Neuronal stem cell (in vitro differentiated cells): ENCODE data around the gene SRCIN1.

Experiments
- DNase-seq: peaks from one replicate; pipeline ENCODE4 v3.0.0-alpha.2; 2013; ENCODE audit warnings: low spot score
- H2AFZ ChIP-seq: one replicate; pipeline ENCODE4 v1.6.1; 2013; ENCODE audit warnings: mild to moderate bottlenecking, low read length, inconsistent platforms
- H2AK5ac ChIP-seq: 2 replicates; pipeline ENCODE4 v1.6.1; 2013; ENCODE audit warnings: low read depth, mild to moderate bottlenecking, inconsistent platforms, low read length, moderate library complexity, mixed read lengths
- H2BK120ac ChIP-seq: 2 replicates; pipeline ENCODE4 v1.6.1; 2013; ENCODE audit warnings: low read depth, mild to moderate bottlenecking, inconsistent platforms, low read length, moderate library complexity, mixed read lengths
- H2BK12ac ChIP-seq: one replicate; pipeline ENCODE4 v1.6.1; 2013; ENCODE audit warnings: low read length, inconsistent platforms
- H2BK15ac ChIP-seq: 2 replicates; pipeline ENCODE4 v1.6.1; 2013; ENCODE audit warnings: mild to moderate bottlenecking, low read length, inconsistent platforms, mixed read lengths
- H2BK5ac ChIP-seq: one replicate; pipeline ENCODE4 v1.6.1; 2013; ENCODE audit warnings: inconsistent platforms, mild to moderate bottlenecking, low read length, moderate library complexity
- H3K14ac ChIP-seq: one replicate; pipeline ENCODE4 v1.6.1; 2013; ENCODE audit warnings: low read length, inconsistent platforms
- H3K18ac ChIP-seq: 2 replicates; pipeline ENCODE4 v1.6.1; 2013; ENCODE audit warnings: low read length, inconsistent platforms
- H3K23ac ChIP-seq: 2 replicates; pipeline ENCODE4 v1.6.1; 2013; ENCODE audit warnings: low read depth, mild to moderate bottlenecking, mixed read lengths, low read length, inconsistent platforms; ENCODE audit not compliant: poor library complexity
- H3K27ac ChIP-seq: replicated peaks from 3 replicates; pipeline ENCODE4 v1.5.1; 2013; ENCODE audit warnings: low read length, inconsistent platforms
- H3K27me3 ChIP-seq, 3 experiments: 2 replicates each; pipeline ENCODE4 v1.6.1; 2013; ENCODE audit warnings: low read length in 3 of 3, mild to moderate bottlenecking in 2 of 3, inconsistent platforms in 1 of 3, low read depth in 1 of 3, mixed read lengths in 1 of 3, moderate library complexity in 1 of 3; ENCODE audit not compliant: control insufficient read depth in 3 of 3, insufficient read depth in 3 of 3
- H3K36me3 ChIP-seq, 2 donors: replicated peaks in 1 of 2; 2 replicates each; pipeline ENCODE4 v1.6.1; 2013; ENCODE audit warnings: low read length in 2 of 2; ENCODE audit not compliant: control insufficient read depth in 2 of 2, insufficient read depth in 2 of 2
- H3K4ac ChIP-seq: 2 replicates; pipeline ENCODE4 v1.6.1; 2013; ENCODE audit warnings: inconsistent platforms, mild to moderate bottlenecking, low read length, moderate library complexity
- H3K4me1 ChIP-seq, 2 donors: 1 replicate in 1 of 2; 2 replicates in 1 of 2; pipeline ENCODE4 v1.6.1; 2013; ENCODE audit warnings: low read length in 2 of 2, low read depth in 1 of 2; ENCODE audit not compliant: control insufficient read depth in 2 of 2, insufficient read depth in 1 of 2
- H3K4me2 ChIP-seq: one replicate; pipeline ENCODE4 v1.6.1; 2013; ENCODE audit warnings: mild to moderate bottlenecking, low read length, inconsistent platforms; ENCODE audit not compliant: insufficient read depth, poor library complexity, severe bottlenecking
- H3K4me3 ChIP-seq, 2 donors: 2 replicates each; pipeline ENCODE4 v1.5.1; 2013; ENCODE audit warnings: low read length in 2 of 2, mild to moderate bottlenecking in 2 of 2, inconsistent platforms in 1 of 2, moderate library complexity in 1 of 2
- H3K79me1 ChIP-seq: one replicate; pipeline ENCODE4 v1.6.1; 2013; ENCODE audit warnings: low read depth, mild to moderate bottlenecking, inconsistent platforms, low read length, moderate library complexity
- H3K9ac ChIP-seq: one replicate; pipeline ENCODE4 v1.6.1; 2013; ENCODE audit warnings: mild to moderate bottlenecking, low read depth, low read length, inconsistent platforms; ENCODE audit not compliant: poor library complexity
- H3K9me3 ChIP-seq, 2 donors: replicated peaks in 1 of 2; 2 replicates each; pipeline versions ENCODE3 to v1.6.1; 2013; ENCODE audit warnings: low read length in 2 of 2, mild to moderate bottlenecking in 2 of 2, inconsistent platforms in 1 of 2, low read depth in 1 of 2, mixed read lengths in 1 of 2, moderate library complexity in 1 of 2; ENCODE audit not compliant: control insufficient read depth in 2 of 2, insufficient read depth in 1 of 2
- H4K8ac ChIP-seq: one replicate; pipeline ENCODE4 v1.6.1; 2013; ENCODE audit warnings: low read depth, mild to moderate bottlenecking, inconsistent platforms, low read length, moderate library complexity
- H4K91ac ChIP-seq: one replicate; pipeline ENCODE4 v1.6.1; 2013; ENCODE audit warnings: low read length, low read depth, mild to moderate bottlenecking, inconsistent platforms; ENCODE audit not compliant: poor library complexity
- WGBS, 2 donors: extraction: QIAGEN DNeasy Blood & Tissue Kit; methylation state at CpG; one replicate each; pipeline ENCODE4 v1.1.7; 2013; ENCODE audit warnings: missing lambda C conversion rate in 2 of 2, mixed read lengths in 1 of 2; ENCODE audit not compliant: insufficient read length in 2 of 2, insufficient replicate concordance in 1 of 2; ENCODE audit errors: extremely low coverage in 2 of 2; 5-methylcytosine and 5-hydroxymethylcytosine counted together

Gene SRCIN1

DNA sequence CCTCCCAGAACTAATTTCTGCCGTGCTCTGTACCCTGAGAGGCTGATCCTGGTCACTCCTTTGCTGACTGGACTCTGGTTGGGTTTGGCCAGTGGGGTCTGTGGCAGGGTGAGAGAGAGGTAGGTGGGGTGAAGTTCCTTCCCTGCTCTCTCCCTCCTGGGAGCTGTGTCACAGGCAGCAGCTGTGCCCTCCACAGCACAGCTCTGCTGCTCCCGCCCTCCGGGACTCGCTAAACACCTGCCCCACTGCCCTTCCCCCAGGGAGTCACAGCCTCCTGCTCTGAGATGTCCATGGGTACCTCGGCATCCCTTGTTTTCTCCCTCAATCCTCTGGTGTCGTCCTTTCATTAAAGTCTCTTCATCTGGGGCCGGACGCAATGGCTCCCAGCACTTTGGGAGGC, 66.4 kb downstream of the SRCIN1 start:
- Histone ChIP-seq H3K27me3 (no peaks in the 10 kb centered on the region), H3K36me3 (no peaks in the 10 kb centered on the region), H2BK12ac (no peak overlapping the region), H2BK5ac (peak overlapping the region; percentile 5), H3K4me3 (no peak overlapping the region), H2BK120ac (no peak overlapping the region), H4K91ac (no peak overlapping the region), H3K4me1 (peaks cover 6 to 8% of the 10 kb centered on the region in 2 donors), H4K8ac (peak overlapping the region; percentile 24), H2AFZ (no peak overlapping the region), H3K9me3 (no peaks in the 10 kb centered on the region), H3K14ac (peak overlapping the region; percentile 6), H2BK15ac (no peak overlapping the region), H2AK5ac (no peak overlapping the region), H3K4ac (no peak overlapping the region), H3K4me2 (no peak overlapping the region), H3K79me1 (no peaks in the 10 kb centered on the region), H3K23ac (no peak overlapping the region), H3K18ac (no peak overlapping the region), H3K27ac (no peak overlapping the region), H3K9ac (no peak overlapping the region)
- no CpG with 5 or more reads among the region's 8 CpGs for WGBS, 2 donors
- DNase-seq, result no peak

GRCh38 chr17:38538906-38539305, 66.8 kb downstream of the SRCIN1 start:
- H2BK120ac ChIP-seq, result no peak overlapping the region
- H2BK5ac ChIP-seq, result no peak overlapping the region
- no peak for DNase-seq
- H3K9ac ChIP-seq, result no peak overlapping the region
- H3K4ac ChIP-seq, result no peak overlapping the region
- no peaks in the 10 kb centered on the region for H3K36me3 ChIP-seq
- H3K4me1 ChIP-seq, result peaks cover 11 to 13% of the 10 kb centered on the region in 2 donors
- no peak overlapping the region for H3K27ac ChIP-seq
- no peaks in the 10 kb centered on the region for H3K27me3 ChIP-seq
- no peak overlapping the region for H2BK15ac ChIP-seq
- no peak overlapping the region for H3K4me2 ChIP-seq
- H4K91ac ChIP-seq, result no peak overlapping the region
- H4K8ac ChIP-seq, result no peak overlapping the region
- H2AFZ ChIP-seq, result no peak overlapping the region
- H3K79me1 ChIP-seq, result no peaks in the 10 kb centered on the region
- no peak overlapping the region for H2BK12ac ChIP-seq
- no peak overlapping the region for H2AK5ac ChIP-seq
- no CpG with 5 or more reads among the region's 9 CpGs for WGBS, 2 donors
- no peak overlapping the region for H3K4me3 ChIP-seq
- H3K14ac ChIP-seq, result no peak overlapping the region
- no peaks in the 10 kb centered on the region for H3K9me3 ChIP-seq
- H3K23ac ChIP-seq, result no peak overlapping the region
- H3K18ac ChIP-seq, result no peak overlapping the region

- no peak overlapping the region for H3K27ac ChIP-seq
- DNase-seq, result no peak
These were observed 69.1 kb downstream of the SRCIN1 start for GRCh38 chr17:38536661-38537060.

DNA sequence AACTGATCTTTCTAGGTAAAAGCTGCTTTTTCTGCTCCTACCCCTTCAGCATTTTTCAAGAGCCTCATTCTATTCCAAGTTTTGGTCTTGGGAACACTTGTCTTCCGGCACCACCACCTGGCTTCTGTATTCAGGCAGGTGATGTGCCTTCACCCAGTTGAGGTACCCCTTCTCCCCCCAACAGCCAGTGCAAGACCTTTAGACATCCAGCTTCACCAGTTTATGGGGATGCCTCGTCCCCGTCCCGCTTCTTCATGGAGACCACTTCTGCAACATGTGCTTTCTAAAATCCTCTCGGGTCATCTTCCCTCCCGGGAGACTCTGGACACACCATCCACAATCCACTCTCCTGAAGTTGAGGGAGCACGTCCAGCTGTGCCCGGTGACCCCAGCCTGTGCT, 69.9 kb downstream of the SRCIN1 start:
- Histone ChIP-seq H3K9ac (no peak overlapping the region), H3K14ac (no peak overlapping the region), H2BK5ac (peak overlapping the region; percentile 5), H3K27ac (no peak overlapping the region), H4K91ac (no peak overlapping the region), H3K9me3 (no peaks in the 10 kb centered on the region), H3K23ac (no peak overlapping the region), H2BK12ac (no peak overlapping the region), H3K4me2 (no peak overlapping the region), H4K8ac (no peak overlapping the region), H2BK120ac (no peak overlapping the region), H3K4me1 (peaks cover 27 to 28% of the 10 kb centered on the region in 2 donors), H3K79me1 (no peaks in the 10 kb centered on the region), H2AFZ (no peak overlapping the region), H2BK15ac (no peak overlapping the region), H3K4ac (no peak overlapping the region), H2AK5ac (no peak overlapping the region), H3K36me3 (no peaks in the 10 kb centered on the region), H3K27me3 (no peaks in the 10 kb centered on the region), H3K4me3 (no peak overlapping the region), H3K18ac (no peak overlapping the region)
- WGBS, 2 donors, result no CpG with 5 or more reads among the region's 8 CpGs
- no peak for DNase-seq

More at GRCh38 chr17:38536661-38537060, 69.1 kb downstream of the SRCIN1 start:
- Histone ChIP-seq H3K9ac (no peak overlapping the region), H3K23ac (no peak overlapping the region), H3K36me3 (no peaks in the 10 kb centered on the region), H4K91ac (no peak overlapping the region), H2BK120ac (no peak overlapping the region), H3K4me1 (peaks cover 25 to 27% of the 10 kb centered on the region in 2 donors), H2BK12ac (no peak overlapping the region), H3K4me3 (no peak overlapping the region), H3K9me3 (no peaks in the 10 kb centered on the region), H2BK15ac (no peak overlapping the region), H2AFZ (no peak overlapping the region), H2AK5ac (no peak overlapping the region), H4K8ac (no peak overlapping the region), H2BK5ac (no peak overlapping the region), H3K79me1 (no peaks in the 10 kb centered on the region), H3K14ac (no peak overlapping the region), H3K4me2 (no peak overlapping the region), H3K18ac (no peak overlapping the region), H3K4ac (no peak overlapping the region), H3K27me3 (no peaks in the 10 kb centered on the region)
- no CpG with 5 or more reads among the region's 4 CpGs for WGBS, 2 donors
